Body of pancreas (tissue), 4 donors: Measurements from ENCODE around the gene CCDC169.

Source experiments
- POLR2A ChIP-seq, 3 donors: fragments of 450-650 bp; IDR thresholded peaks; one replicate each; pipeline ENCODE4 v1.6.1; 2016; ENCODE audit warnings: antibody characterized with exemption in 3 of 3, mild to moderate bottlenecking in 2 of 3
- TF ChIP-seq, protein P1 (sequence below), 7 experiments: fragments of 450-650 bp in 4 of 7; fragments of 200-600 bp in 3 of 7; sonication (generic) in 3 of 7; IDR thresholded peaks; one replicate each; pipeline ENCODE4 v1.5.1; 2016 to 2019; ENCODE audit warnings: antibody characterized with exemption in 7 of 7

- TF ChIP-seq, protein P1, sequence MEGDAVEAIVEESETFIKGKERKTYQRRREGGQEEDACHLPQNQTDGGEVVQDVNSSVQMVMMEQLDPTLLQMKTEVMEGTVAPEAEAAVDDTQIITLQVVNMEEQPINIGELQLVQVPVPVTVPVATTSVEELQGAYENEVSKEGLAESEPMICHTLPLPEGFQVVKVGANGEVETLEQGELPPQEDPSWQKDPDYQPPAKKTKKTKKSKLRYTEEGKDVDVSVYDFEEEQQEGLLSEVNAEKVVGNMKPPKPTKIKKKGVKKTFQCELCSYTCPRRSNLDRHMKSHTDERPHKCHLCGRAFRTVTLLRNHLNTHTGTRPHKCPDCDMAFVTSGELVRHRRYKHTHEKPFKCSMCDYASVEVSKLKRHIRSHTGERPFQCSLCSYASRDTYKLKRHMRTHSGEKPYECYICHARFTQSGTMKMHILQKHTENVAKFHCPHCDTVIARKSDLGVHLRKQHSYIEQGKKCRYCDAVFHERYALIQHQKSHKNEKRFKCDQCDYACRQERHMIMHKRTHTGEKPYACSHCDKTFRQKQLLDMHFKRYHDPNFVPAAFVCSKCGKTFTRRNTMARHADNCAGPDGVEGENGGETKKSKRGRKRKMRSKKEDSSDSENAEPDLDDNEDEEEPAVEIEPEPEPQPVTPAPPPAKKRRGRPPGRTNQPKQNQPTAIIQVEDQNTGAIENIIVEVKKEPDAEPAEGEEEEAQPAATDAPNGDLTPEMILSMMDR (IDR thresholded peaks at IDR 0.05), result no peak
- no peak for TF ChIP-seq POLR2A (IDR thresholded peaks at IDR 0.05)
These were observed 46.6 kb upstream of the CCDC169 start for GRCh38 chr13:36344173-36344572.
